Stimulated activated CD4-positive, alpha-beta T cell treated with anti-CD3 and anti-CD28 coated beads, Interleukin-4, amount 100 ng/mL, for 1 hour (primary cell): ENCODE data around the gene CELA2A.
"Not testable (repeated sequence)": the region's sequence is repeated elsewhere in the genome, so short reads cannot be mapped to it uniquely, and the experiment has no call there.

Source experiments
- DNase-seq: peaks from one replicate; pipeline ENCODE4 v3.0.0-alpha.2; 2020

Gene CELA2A

DNA sequence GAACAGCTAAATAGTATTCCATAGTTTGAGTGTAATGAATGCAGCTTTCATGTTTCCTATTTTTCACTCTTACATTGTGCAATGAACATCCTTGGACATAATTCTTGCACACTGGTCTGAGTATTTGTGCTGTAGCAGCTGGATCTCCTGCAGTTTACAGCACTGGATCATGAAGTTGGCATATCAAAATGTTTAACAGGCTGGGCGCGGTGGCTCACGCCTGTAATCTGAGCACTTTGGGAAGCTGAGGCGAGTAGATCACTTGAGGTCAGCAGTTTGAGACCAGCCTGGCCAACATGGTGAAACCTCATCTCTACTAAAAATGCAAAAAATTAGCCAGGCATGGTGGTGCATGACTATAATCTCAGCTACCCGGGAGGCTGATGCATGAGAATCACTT, 14.5 kb downstream of the CELA2A start:
- not testable (repeated sequence) for DNase-seq

GRCh38 chr1:15471723-15472122, 15.2 kb downstream of the CELA2A start:
- not testable (repeated sequence) for DNase-seq

- no peak for DNase-seq
Measured at GRCh38 chr1:15472587-15472986, 16.1 kb downstream of the CELA2A start.

DNA sequence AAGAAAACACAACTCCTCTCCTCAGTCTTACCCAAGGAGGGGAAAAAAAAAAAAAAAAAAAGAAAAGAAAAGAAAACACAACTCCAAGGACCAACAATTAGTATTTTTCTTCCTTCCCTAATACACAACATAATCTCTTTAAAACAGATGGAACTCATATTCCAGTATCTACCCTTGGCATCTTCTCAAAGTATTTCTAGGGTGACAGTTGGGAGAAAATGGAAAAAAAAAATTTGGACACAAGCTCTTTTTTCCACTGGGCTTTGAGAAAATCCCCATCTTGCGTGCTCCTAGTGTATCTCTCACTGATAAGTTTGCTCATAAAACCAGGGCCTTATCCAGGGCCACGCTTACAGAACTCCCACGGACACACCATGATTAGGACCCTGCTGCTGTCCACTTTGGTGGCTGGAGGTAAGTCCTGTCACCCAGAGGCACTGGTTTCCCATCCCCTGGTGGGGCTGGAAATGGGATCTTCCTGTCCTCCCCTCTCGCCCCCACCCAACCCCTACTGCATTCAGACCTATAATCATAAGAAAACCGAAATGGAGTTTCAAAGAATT, 19.3 kb downstream of the CELA2A start, which contains the start of gene CELA2B:
Gene CELA2B, plus strand, starts transcription at position 353 of the 563 bp plus-strand sequence. Its CDS starts 22 bp downstream, at position 375.
- DNase-seq: no peak

DNA sequence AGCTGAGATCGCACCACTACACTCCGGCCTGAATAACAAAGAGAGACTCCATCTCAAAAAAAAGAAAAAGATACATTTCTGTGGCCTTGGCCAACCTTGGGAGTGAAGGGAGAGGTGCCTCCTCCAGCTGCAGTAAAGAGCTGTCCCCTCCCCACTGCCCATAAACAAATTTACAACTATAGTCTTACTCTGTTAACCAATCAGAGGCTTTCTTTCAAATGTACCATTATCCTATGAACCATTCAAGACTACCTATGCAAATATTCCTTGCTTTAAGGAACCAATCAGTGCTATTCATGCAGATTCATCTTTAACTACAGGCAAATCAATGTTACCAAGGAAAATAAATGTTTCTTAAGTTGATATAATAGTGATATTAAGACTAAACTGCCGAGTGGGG, 20.4 kb downstream of the CELA2A start:
- no peak for DNase-seq

DNA sequence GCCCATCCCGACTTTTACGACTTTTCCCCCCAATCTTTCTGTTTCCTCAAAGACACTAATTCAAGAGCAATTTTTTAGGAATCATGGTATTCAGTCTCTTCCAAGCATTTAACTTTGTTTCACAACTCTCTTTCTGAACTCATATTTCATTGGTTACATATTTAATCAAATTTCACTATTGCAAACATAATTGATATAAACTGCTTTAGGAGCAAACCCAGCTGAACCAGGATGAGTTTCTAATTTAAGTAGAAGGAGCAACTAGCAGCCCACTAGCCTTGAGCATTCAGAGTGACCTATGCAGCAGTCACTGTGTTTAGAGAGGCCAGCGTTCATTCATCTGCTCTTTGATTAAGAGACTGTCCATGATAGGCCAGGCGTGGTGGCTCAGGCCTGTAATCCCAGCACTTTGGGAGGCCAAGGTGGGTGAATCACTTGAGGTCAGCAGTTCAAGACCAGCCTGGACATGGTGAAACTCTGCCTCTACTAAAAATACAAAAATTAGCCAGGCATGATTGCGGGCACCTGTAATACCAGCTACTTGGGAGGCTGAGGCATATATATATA, 21.2 kb downstream of the CELA2A start:
- no peak for DNase-seq

DNA sequence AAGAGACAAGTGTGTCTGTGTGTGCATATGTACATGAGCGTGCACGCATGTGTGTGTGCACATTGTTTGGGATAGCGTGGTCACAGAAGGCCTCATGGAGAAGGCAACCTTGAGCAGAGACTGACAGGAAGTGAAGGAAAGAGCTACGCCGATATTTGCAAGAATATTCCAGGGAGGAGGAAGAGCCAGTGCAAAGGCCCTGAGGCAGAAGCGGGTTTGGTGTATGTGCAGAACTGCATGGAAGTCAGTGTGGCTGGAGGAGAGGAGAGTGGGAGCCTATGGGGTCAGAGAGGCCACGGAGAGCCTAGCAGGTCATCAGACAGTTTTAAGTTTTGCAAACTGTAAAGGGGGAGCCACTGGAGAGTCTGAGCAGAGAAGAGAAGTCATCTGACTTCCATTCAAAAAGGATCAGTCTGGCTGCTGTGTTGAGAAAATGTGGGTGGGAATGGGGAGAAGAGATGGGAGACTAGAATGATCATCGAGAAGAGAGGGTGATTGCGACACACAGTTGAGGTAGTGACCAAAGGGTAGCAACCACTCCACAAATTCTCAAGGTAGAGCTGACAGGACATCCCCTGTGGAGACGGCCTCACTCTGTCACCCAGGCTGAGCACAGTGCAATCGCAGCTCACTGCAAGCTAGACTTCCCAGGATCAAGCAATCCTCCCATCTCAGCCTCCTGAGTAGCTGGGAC, 23.3 kb downstream of the CELA2A start:
- DNase-seq: no peak

GRCh38 chr1:15482455-15482854, 25.9 kb downstream of the CELA2A start:
- not testable (repeated sequence) for DNase-seq

DNA sequence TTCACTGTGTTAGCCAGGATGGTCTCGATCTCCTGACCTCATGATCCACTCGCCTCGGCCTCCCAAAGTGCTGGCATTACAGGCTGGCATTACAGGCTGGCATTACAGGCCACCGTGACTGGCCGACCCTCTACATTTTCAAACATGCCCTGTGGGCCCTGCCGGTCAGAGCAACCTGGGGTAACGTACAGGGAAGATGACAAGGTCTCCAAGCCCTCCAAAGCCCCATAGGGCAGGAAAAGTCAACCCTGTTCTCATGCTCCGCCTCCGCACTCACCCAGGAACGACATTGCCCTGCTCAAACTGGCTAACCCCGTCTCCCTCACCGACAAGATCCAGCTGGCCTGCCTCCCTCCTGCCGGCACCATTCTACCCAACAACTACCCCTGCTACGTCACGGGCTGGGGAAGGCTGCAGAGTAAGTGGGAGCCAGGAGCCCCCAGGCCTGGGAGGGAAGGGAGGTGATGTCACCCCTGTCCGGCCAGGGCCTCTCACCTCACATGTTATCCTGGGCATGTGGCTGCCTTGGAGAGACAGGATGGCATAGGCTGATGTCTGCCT, 26.5 kb downstream of the CELA2A start:
- DNase-seq: not testable (repeated sequence)

- DNase-seq: no peak
Measured at GRCh38 chr1:15483971-15484370, 27.4 kb downstream of the CELA2A start.

GRCh38 chr1:15484443-15484842, 27.9 kb downstream of the CELA2A start:
- DNase-seq: not testable (repeated sequence)

DNA sequence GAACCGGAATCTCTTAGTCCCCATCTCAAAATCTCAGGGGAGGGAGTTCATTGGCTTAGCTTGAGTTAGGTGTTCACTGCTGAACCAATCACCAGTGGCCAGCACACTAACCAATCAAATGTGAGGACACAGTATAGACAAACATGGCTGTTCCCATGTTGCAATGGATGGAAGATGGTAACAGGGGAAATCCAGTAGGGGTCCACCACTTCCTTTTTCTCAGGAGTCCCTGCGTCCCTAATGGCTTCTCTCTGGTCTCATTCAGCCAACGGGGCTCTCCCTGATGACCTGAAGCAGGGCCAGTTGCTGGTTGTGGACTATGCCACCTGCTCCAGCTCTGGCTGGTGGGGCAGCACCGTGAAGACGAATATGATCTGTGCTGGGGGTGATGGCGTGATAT, 29.1 kb downstream of the CELA2A start:
- DNase-seq: no peak

- DNase-seq: not testable (repeated sequence)
Measured at GRCh38 chr1:15486844-15487610, 30.5 kb downstream of the CELA2A start.

- DNase-seq: no peak
Measured at GRCh38 chr1:15488371-15488770, 31.8 kb downstream of the CELA2A start.

GRCh38 chr1:15489052-15489736, 32.7 kb downstream of the CELA2A start:
- DNase-seq: no peak

DNA sequence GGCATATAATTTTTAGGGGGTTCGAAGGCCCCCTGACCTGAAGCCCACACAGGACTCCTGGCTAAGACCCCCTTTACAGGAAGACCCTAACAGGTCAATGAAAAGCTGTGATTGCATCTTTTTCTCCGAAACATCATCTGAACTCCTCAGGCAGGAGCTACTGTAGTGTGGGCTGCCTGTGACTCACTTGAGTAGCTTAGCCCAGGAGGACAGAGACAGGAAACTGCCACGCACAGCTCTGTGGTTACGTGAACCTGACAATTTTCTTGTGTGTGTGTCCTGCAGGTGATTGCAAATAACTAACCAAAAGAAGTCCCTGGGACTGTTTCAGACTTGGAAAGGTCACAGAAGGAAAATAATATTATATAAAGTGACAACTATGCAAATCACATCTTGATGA, 34.5 kb downstream of the CELA2A start:
- not testable (repeated sequence) for DNase-seq

GRCh38 chr1:15492596-15492995, 36.1 kb downstream of the CELA2A start:
- no peak for DNase-seq

DNA sequence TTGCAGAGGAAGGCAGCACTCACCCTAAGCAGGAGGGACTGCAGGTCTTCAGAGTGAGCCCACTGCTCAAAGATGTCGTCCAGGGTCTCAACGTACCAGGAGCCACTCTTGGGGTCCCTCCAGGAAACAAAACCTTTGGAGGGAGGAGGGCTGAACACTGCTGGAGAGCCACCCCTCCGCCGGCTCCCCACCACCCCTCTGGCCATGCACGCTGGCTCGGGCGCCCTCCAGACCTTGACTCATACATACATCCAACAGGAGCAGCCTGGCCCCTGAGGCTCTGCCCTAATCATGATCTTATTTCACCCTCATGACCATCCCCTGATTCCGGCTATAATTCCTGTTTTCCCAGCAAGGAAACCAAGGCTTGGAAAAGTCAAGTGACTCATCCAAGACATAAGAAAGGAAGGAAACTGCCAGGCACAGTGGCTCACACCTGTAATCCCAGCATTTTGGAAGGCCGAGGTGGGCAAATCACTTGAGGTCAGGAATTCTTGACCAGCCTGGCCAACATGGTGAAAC, 37.4 kb downstream of the CELA2A start:
- DNase-seq: no peak

DNA sequence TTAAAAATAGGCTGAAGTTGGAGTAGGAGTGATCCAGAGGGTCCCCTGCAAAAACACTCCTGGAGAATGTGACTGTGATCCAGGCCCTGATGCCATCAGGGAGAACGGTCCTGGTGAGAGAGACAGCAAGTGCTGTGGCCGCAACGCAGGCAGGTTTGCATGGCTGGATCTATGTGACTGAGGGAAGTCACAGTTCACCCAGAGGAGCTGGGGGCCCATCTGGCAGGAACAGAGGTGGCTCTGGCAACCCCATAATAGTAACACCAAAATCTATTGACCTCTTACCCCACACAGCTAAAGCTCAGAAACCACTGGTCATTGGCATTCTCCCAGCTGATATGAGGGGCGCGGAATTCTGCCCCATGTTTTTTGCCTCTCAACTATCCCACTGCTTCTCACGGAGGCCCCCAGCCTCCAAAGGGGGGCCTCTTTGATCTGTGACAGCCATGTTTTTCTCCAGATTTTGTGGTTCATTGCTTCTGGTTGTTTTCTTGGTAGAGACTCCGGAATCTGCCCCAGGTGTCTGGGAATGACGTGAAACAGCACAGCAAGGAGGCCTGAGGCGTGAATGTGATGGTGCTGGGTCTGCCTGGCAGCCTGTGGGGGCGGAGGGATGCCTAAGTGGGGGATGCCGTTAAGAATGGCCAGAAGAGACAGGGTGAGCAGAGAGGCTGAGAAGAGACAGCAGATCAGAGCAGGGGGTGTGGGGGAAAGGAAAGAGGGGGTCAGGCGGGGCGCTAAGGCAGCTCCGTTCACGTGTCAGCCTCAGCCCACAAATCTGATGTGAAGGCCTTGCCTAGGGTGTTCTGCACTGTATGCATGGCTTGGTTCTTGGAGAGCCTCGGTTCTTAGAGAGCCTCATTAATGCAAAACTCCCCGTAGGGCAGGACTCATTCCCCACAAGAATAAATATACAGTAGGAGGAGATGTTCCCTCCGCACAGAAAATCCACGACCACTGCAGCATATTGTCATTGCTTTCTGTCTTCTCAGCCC, 43.9 kb downstream of the CELA2A start:
- no peak for DNase-seq

GRCh38 chr1:15501208-15502032, 44.9 kb downstream of the CELA2A start:
- peak; percentile 48 for DNase-seq
